CD4-positive, alpha-beta T cell treated with Interleukin-17A for 1 hour (primary cell): ENCODE data around the gene ZNF536.
"Not testable (repeated sequence)": the region's sequence is repeated elsewhere in the genome, so short reads cannot be mapped to it uniquely, and the experiment has no call there.

Source experiments
- DNase-seq: peaks from one replicate; pipeline ENCODE4 v3.0.0-alpha.2; 2020

ZNF536 gene

GRCh38 chr19:30390356-30390988 lies 18.3 kb downstream of the ZNF536 start:
- no peak for DNase-seq

- no peak for DNase-seq
These were observed 18.9 kb downstream of the ZNF536 start for GRCh38 chr19:30391052-30391451.

GRCh38 chr19:30391554-30392551 lies 19.7 kb downstream of the ZNF536 start:
- DNase-seq: no peak

- no peak for DNase-seq
These were observed 20.9 kb downstream of the ZNF536 start for GRCh38 chr19:30393046-30393445.

- DNase-seq: no peak
These were observed 21.7 kb downstream of the ZNF536 start for GRCh38 chr19:30393729-30394480.

- no peak for DNase-seq
These were observed 22.4 kb downstream of the ZNF536 start for GRCh38 chr19:30394481-30395151.

- no peak for DNase-seq
These were observed 23.1 kb downstream of the ZNF536 start for GRCh38 chr19:30395283-30395682.

- not testable (repeated sequence) for DNase-seq
These were observed 26.4 kb downstream of the ZNF536 start for GRCh38 chr19:30398539-30398938.

GRCh38 chr19:30401956-30402355 lies 29.8 kb downstream of the ZNF536 start:
- no peak for DNase-seq

- no peak for DNase-seq
These were observed 30.4 kb downstream of the ZNF536 start for GRCh38 chr19:30402436-30403202.

GRCh38 chr19:30403203-30403985 lies 31.2 kb downstream of the ZNF536 start:
- DNase-seq: no peak

GRCh38 chr19:30406220-30407067 lies 34.3 kb downstream of the ZNF536 start:
- no peak for DNase-seq

- no peak for DNase-seq
These were observed 35.0 kb downstream of the ZNF536 start for GRCh38 chr19:30407068-30407709.

- no peak for DNase-seq
These were observed 36.6 kb downstream of the ZNF536 start for GRCh38 chr19:30408734-30409301.

- no peak for DNase-seq
These were observed 39.5 kb downstream of the ZNF536 start for GRCh38 chr19:30411714-30412113.

GRCh38 chr19:30416375-30416774 lies 44.2 kb downstream of the ZNF536 start:
- no peak for DNase-seq

GRCh38 chr19:30417166-30417565 lies 45.0 kb downstream of the ZNF536 start:
- DNase-seq: not testable (repeated sequence)

- no peak for DNase-seq
These were observed 47.5 kb downstream of the ZNF536 start for GRCh38 chr19:30419568-30420180.

GRCh38 chr19:30420316-30420715 lies 48.1 kb downstream of the ZNF536 start:
- no peak for DNase-seq
